Stimulated activated CD4-positive, alpha-beta T cell treated with anti-CD3 and anti-CD28 coated beads, Interleukin-4, amount 100 ng/mL, for 1 hour (primary cell): ENCODE results near the gene TNFRSF11A.

Experiments
- DNase-seq: peaks from one replicate; pipeline ENCODE4 v3.0.0-alpha.2; 2020

TNFRSF11A gene

GRCh38 chr18:62345909-62346308 is 20.8 kb downstream of the TNFRSF11A start:
- no peak for DNase-seq

GRCh38 chr18:62346333-62347088 is 21.4 kb downstream of the TNFRSF11A start:
- DNase-seq = no peak

- DNase-seq = no peak
These were observed 22.0 kb downstream of the TNFRSF11A start for GRCh38 chr18:62347089-62347506.

- no peak for DNase-seq
These were observed 23.4 kb downstream of the TNFRSF11A start for GRCh38 chr18:62348474-62348873.

DNA sequence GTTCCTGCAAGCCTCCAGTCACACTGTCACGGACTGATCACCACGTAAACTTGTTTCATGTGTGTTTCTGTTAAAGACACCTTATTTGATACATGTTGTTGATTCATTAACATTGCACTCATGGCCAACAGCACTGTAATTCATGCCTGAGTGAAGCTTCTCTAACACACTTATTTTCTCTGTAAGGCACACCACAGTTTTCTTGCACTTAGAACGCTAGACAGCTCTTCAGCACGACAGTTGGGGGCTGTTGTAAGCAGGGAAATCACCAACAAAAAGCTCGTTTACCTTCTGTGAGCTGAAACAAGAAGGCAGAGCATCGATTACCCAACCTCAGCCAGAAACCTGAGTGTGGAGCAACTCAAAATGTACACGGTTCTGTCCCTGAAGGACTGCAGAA is 28.1 kb downstream of the TNFRSF11A start:
- DNase-seq = no peak

DNA sequence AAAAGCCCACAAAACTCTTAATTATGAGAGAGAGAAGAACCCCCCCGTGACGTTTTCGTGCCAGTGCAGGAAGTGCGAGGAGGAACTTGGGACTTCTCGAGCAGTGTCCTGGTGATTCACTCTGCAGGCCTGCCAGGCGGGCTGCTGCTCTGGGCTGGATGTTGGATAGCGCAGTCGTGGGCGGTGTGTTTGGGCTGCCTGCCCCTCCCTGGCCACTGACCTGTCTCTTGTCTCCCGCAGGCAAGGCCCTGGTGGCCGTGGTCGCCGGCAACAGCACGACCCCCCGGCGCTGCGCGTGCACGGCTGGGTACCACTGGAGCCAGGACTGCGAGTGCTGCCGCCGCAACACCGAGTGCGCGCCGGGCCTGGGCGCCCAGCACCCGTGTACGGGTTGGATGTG is 29.0 kb downstream of the TNFRSF11A start:
- DNase-seq = no peak

- no peak for DNase-seq
These were observed 32.1 kb downstream of the TNFRSF11A start for GRCh38 chr18:62357079-62357719.

DNA sequence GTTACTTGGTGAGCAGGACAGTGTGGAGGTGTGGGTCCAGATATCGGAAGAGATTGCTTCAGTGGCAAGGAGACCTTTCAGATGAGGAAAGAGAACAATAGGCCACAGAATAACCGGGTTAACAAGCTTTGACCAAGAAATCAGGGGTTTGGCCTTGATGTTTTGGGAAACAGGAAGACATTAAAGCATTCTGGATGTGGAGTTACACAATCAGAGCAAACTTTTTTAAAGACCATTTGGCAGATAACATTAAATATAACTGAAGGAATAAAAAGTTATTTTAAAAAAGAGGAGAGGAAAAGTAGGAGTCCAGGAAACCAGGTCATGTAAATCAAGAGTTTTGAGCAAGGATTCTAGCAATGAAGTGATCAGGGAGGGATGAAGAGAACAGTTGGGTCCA is 35.7 kb downstream of the TNFRSF11A start:
- DNase-seq = no peak

GRCh38 chr18:62361288-62361687 is 36.2 kb downstream of the TNFRSF11A start:
- DNase-seq = no peak

- no peak for DNase-seq
These were observed 39.4 kb downstream of the TNFRSF11A start for GRCh38 chr18:62364558-62364957.

DNA sequence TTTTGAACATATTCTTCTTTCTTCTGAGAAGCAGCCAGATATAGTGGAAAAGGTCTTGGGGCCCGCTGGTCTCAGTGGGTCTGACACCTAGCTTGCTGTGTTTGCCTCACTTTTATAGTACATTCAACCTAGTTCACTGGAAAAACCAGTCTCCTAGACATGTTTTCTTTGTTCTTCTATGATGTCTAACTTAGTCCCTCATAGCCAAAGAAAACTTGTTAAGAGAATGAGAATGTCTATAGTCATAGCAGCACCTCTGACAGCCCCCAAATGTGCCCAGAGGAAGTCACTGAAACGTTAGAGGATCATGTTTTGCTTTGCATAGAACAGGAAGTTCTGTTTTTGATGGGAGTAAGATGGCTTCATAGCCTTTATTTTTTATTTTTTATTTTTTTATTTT is 40.3 kb downstream of the TNFRSF11A start:
- DNase-seq = no peak

DNA sequence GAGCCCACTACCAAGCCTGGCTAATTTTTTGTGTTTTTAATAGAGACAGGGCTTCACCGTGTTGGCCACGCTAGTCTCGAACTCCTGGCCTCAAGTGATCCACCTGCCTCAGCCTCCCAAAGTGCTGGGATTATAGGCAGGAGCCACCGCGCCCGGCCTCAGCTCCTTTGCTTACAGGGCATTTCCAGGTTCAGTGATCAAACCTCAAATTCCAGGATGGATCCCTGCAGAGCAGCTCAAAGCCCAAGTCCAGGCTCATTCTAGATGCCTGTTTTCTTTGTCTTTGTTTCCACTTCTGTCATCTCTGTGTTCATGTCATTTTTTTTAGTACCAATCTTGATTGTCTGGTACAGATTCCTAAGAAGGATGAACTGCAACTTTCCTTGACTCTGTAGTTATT is 41.9 kb downstream of the TNFRSF11A start:
- no peak for DNase-seq

GRCh38 chr18:62368100-62368499 is 43.0 kb downstream of the TNFRSF11A start:
- DNase-seq = no peak

- DNase-seq = no peak
These were observed 44.1 kb downstream of the TNFRSF11A start for GRCh38 chr18:62369129-62369644.

DNA sequence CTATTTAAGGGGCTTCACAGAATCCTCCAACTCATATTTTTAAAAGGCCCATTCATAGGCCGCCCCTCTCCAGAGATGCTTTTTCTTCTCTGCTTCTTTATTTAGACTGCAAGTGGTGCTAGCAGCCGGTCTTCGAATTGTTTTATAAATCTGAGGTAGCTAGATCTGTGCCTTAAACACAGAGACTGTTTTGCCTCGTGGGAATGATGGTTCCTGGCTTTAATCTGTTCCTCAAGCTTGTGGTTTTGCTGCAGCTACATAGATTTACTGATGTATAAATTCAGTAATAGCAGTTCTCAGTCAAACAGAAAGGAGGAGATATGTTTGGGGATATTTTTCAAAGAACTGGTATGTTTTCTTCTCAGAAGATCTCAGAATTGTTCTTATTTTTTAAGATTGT is 45.3 kb downstream of the TNFRSF11A start:
- no peak for DNase-seq

DNA sequence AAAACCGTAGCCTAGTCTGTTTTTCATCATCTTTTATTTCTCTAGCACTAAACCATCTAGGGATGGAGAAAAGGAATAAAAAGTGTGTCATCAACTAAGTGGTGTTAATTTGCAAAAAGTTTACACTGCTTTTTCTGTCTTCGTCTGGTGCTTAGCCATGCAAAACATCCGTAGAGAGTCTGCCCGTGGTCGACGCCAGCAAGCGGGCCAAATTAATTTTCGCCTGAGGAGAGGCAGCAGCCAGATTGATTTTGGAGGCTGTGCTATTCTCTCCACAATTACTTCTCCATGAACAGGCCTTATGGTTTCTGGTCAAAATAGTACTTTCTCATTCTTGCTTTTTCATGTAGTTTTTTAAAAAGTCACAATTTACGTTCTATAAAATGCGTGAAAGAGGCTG is 46.3 kb downstream of the TNFRSF11A start:
- no peak for DNase-seq

- DNase-seq = no peak
These were observed 47.0 kb downstream of the TNFRSF11A start for GRCh38 chr18:62372156-62372555.

- DNase-seq = no peak
These were observed 47.8 kb downstream of the TNFRSF11A start for GRCh38 chr18:62372882-62373281.

DNA sequence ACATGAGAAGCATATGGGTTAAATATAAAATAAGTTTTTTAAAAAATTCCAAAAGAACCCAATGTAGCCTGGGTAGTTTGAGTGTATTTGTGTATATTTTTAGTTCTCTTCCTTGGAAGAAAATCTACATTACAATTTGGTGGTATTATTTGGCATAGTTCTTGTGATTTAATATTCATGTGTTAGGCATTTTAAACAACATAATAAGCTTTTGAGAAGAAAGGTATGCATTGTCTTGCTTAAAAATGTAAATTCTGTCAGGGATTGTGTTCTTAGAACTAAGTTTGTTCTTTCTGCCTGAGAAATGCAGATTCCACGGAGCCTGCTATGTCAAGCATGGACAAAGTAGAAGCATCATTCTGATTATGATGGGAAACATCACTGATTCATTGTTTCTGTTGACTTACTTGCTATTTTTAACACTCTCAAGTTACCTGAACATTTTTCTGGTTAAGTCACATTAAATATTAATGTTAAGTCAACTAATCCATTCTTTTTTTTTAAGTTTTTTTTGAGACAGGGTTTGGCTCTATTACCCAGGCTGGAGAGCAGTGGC is 49.4 kb downstream of the TNFRSF11A start:
- no peak for DNase-seq

GRCh38 chr18:62377131-62377807 is 52.2 kb downstream of the TNFRSF11A start:
- no peak for DNase-seq

- no peak for DNase-seq
These were observed 53.9 kb downstream of the TNFRSF11A start for GRCh38 chr18:62379051-62379450.

- DNase-seq = no peak
These were observed 56.3 kb downstream of the TNFRSF11A start for GRCh38 chr18:62381373-62381772.

DNA sequence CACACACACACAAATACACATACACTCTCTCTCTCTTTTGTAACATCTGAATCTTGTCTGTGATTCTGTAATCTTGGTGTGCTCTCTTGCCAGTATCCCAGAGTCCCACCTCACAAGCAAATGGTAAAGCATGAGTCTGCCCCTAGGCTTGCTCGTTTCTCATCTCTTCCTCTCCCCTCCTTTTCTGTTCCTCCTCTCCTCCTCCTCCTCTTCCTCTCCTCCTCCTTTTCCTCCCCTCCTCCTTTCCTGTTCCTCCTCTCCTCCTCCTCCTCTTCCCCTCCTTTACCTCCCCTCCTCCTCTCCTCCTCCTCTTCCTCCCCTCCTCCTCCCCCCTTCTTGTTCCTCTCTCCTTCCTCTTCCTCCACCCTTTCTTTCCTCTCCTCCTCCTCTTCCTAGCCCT is 59.0 kb downstream of the TNFRSF11A start:
- no peak for DNase-seq
